ENCODE results near the gene MAP3K2.

- TF ChIP-seq CTCF (conservative IDR thresholded peaks at IDR 0.05; ENCODE audit: low read depth, low read length): no peak
- no peak for TF ChIP-seq MAFK (IDR thresholded peaks at IDR 0.05; ENCODE audit: low read depth, low read length)
- peak; percentile 74 for TF ChIP-seq BHLHE40 (IDR thresholded peaks at IDR 0.05; ENCODE audit: low read depth, low read length)
- no peak for TF ChIP-seq POLR2A (IDR thresholded peaks at IDR 0.05; ENCODE audit: low read depth, low read length)
- TF ChIP-seq CEBPB (IDR thresholded peaks at IDR 0.05; ENCODE audit: low read depth, low read length): no peak
Measured at GRCh38 chr2:127422559-127423477, 35.0 kb upstream of the MAP3K2 start.
